HepG2 (cell line): ENCODE data around the gene FNDC10. TPM values are rescaled to one million over a fixed set of nuclear protein-coding genes. Genes with fewer than 3 reads are reported as not detected.

Experiments used
- ARNTL ChIP-seq: sonication (generic); formaldehyde crosslinking; IDR thresholded peaks from 2 replicates; pipeline ENCODE4 v1.4.0; 2020; ENCODE audit warnings: mild to moderate bottlenecking, missing genetic modification reagents
- CCDC6 ChIP-seq: sonication (generic); formaldehyde crosslinking; IDR thresholded peaks from 2 replicates; pipeline ENCODE4 v1.8.1; 2022; ENCODE audit warnings: mild to moderate bottlenecking, missing genetic modification reagents, moderate library complexity
- ETV5 ChIP-seq: IDR thresholded peaks from 2 replicates; pipeline ENCODE4 v1.6.1; 2018; ENCODE audit warnings: missing biosample characterization, missing genetic modification reagents, inconsistent platforms, borderline replicate concordance
- FOXO4 ChIP-seq: sonication (generic); formaldehyde crosslinking; conservative IDR thresholded peaks from 2 replicates; pipeline ENCODE4 v1.8.1; 2023; ENCODE audit warnings: missing genetic modification reagents
- GABPA ChIP-seq, 2 experiments: IDR thresholded peaks; 2 replicates each; pipeline ENCODE4 v1.6.1; 2011 to 2016; ENCODE audit warnings: low read depth in 2 of 2, low read length in 1 of 2, missing biosample characterization in 1 of 2, missing genetic modification characterization in 1 of 2
- GATAD1 ChIP-seq: IDR thresholded peaks from 2 replicates; pipeline ENCODE4 v1.6.1; 2016; ENCODE audit warnings: missing genetic modification reagents, missing compliant biosample characterization
- JARID2 ChIP-seq: sonication (generic); formaldehyde crosslinking; IDR thresholded peaks from 2 replicates; pipeline ENCODE4 v1.8.1; 2023; ENCODE audit warnings: missing genetic modification reagents, inconsistent platforms; ENCODE audit not compliant: insufficient replicate concordance
- KDM5A ChIP-seq: fragments of 200-600 bp; sonication (generic); IDR thresholded peaks from 2 replicates; pipeline ENCODE4 v1.7.0; 2018; ENCODE audit warnings: antibody characterized with exemption, mild to moderate bottlenecking, low read length, borderline replicate concordance
- KLF12 ChIP-seq: sonication (generic); formaldehyde crosslinking; IDR thresholded peaks from 2 replicates; pipeline ENCODE4 v1.4.0; 2020; ENCODE audit warnings: missing genetic modification reagents, borderline replicate concordance
- MAFK ChIP-seq, 2 experiments: IDR thresholded peaks in 1 of 2; conservative IDR thresholded peaks in 1 of 2; 2 replicates each; pipeline ENCODE4 v1.6.1; 2011; ENCODE audit warnings: improper control_type of control experiment in 2 of 2, low read length in 2 of 2
- NCOA2 ChIP-seq: sonication (generic); formaldehyde crosslinking; IDR thresholded peaks from 2 replicates; pipeline ENCODE4 v1.8.0; 2022; ENCODE audit warnings: inconsistent platforms
- ONECUT2 ChIP-seq: sonication (generic); formaldehyde crosslinking; IDR thresholded peaks from 2 replicates; pipeline ENCODE4 v1.4.0; 2020; ENCODE audit warnings: missing genetic modification reagents
- RCOR2 ChIP-seq: IDR thresholded peaks from 2 replicates; pipeline ENCODE4 v1.6.1; 2016; ENCODE audit warnings: missing biosample characterization, missing genetic modification reagents
- SAP130 ChIP-seq: IDR thresholded peaks from 2 replicates; pipeline ENCODE4 v1.6.1; 2016; ENCODE audit warnings: low read depth
- SIN3A ChIP-seq: IDR thresholded peaks from 2 replicates; pipeline ENCODE4 v1.6.1; 2011; ENCODE audit warnings: low read depth, mild to moderate bottlenecking, control low read depth, low read length, borderline replicate concordance
- SRY ChIP-seq: sonication (generic); formaldehyde crosslinking; IDR thresholded peaks from 2 replicates; pipeline ENCODE4 v1.8.0; 2022; ENCODE audit warnings: mild to moderate bottlenecking, missing genetic modification reagents
- TP53 ChIP-seq: sonication (generic); formaldehyde crosslinking; conservative IDR thresholded peaks from 2 replicates; pipeline ENCODE4 v1.4.0; 2020; ENCODE audit warnings: missing genetic modification reagents
- ZFX ChIP-seq: sonication (generic); formaldehyde crosslinking; IDR thresholded peaks from 2 replicates; pipeline ENCODE4 v1.4.0; 2020; ENCODE audit warnings: mild to moderate bottlenecking, low read depth, missing genetic modification reagents, moderate library complexity
- ZMYM2 ChIP-seq: sonication (generic); formaldehyde crosslinking; IDR thresholded peaks from 2 replicates; pipeline ENCODE4 v1.8.0; 2022; ENCODE audit warnings: mild to moderate bottlenecking, missing genetic modification reagents
- ZMYM4 ChIP-seq: sonication (generic); formaldehyde crosslinking; IDR thresholded peaks from 2 replicates; pipeline ENCODE4 v1.8.1; 2023; ENCODE audit warnings: mild to moderate bottlenecking, missing genetic modification reagents
- ZNF274 ChIP-seq: sonication (generic); formaldehyde crosslinking; IDR thresholded peaks from 2 replicates; pipeline ENCODE4 v1.5.1; 2020; ENCODE audit warnings: mild to moderate bottlenecking, missing genetic modification reagents
- ZNF331 ChIP-seq: sonication (generic); formaldehyde crosslinking; IDR thresholded peaks from 2 replicates; pipeline ENCODE4 v1.4.0; 2020; ENCODE audit warnings: missing genetic modification reagents
- ZNF430 ChIP-seq: sonication (generic); formaldehyde crosslinking; IDR thresholded peaks from 2 replicates; pipeline ENCODE4 v1.9.0; 2021; ENCODE audit warnings: mild to moderate bottlenecking, missing genetic modification reagents
- ZNF446 ChIP-seq: sonication (generic); formaldehyde crosslinking; IDR thresholded peaks from 2 replicates; pipeline ENCODE4 v1.5.0; 2020; ENCODE audit warnings: mild to moderate bottlenecking, missing genetic modification reagents
- ZNF556 ChIP-seq: sonication (generic); formaldehyde crosslinking; IDR thresholded peaks from 2 replicates; pipeline ENCODE4 v1.4.0; 2020; ENCODE audit warnings: mild to moderate bottlenecking, missing genetic modification reagents, borderline replicate concordance
- ZNF572 ChIP-seq: sonication (generic); formaldehyde crosslinking; IDR thresholded peaks from 2 replicates; pipeline ENCODE4 v1.5.1; 2020; ENCODE audit warnings: mild to moderate bottlenecking, missing genetic modification reagents
- ZNF75D ChIP-seq: sonication (generic); formaldehyde crosslinking; IDR thresholded peaks from 2 replicates; pipeline ENCODE4 v1.8.1; 2023; ENCODE audit warnings: missing genetic modification reagents, mild to moderate bottlenecking, borderline replicate concordance
- ZNF772 ChIP-seq: sonication (generic); formaldehyde crosslinking; IDR thresholded peaks from 2 replicates; pipeline ENCODE4 v1.5.0; 2020; ENCODE audit warnings: mild to moderate bottlenecking, missing genetic modification reagents
- ZNF784 ChIP-seq: sonication (generic); formaldehyde crosslinking; IDR thresholded peaks from 2 replicates; pipeline ENCODE4 v1.5.1; 2020; ENCODE audit warnings: missing genetic modification reagents, mild to moderate bottlenecking, borderline replicate concordance
- polyA plus RNA-seq, 8 experiments: library from polyadenylated mRNA; depleted of rRNA in 3 of 8; stranded (reverse) in 7 of 8; unstranded in 1 of 8; fragments of >200 nt; fragmentation: Illumina TruSeq in 4 of 8; extraction: Trizol in 4 of 8; gene quantifications; 2 replicates each; pipeline versions ENCODE4 v1.2.1 to v1.2.3, GENCODE V29; 2011 to 2016; ENCODE audit warnings: low read depth in 4 of 8, missing spikeins in 1 of 8, mixed read lengths in 1 of 8; ENCODE audit not compliant: insufficient read depth in 1 of 8
- total RNA-seq, 5 experiments: library from RNA; depleted of rRNA; stranded (reverse); fragments of >200 nt; fragmentation: Illumina TruSeq; extraction: Trizol; gene quantifications; 2 replicates each; pipeline ENCODE4 v1.2.3, GENCODE V29; 2016; ENCODE audit warnings: low read depth in 1 of 5

The FNDC10 gene
- total and polyA plus RNA-seq, 2 of the 13 experiments (the other 11 are each of a cell fraction or from before 2014, with no cell fraction given): 2.2 to 2.5 TPM

- no peak for TF ChIP-seq MAFK (conservative IDR thresholded peaks at IDR 0.05 in 1 of 2, IDR thresholded peaks at IDR 0.05 in 1 of 2; ENCODE audit: low read length in 2 of 2)
- TF ChIP-seq ARNTL (CRISPR knock-in tag): 0 out of 2 replicates have a peak, but pooled peaks have one; percentile 28
- peak; percentile 7; the same call in 1 of the 2 replicates for TF ChIP-seq ZMYM4 (CRISPR knock-in tag)
- TF ChIP-seq ZNF274 (CRISPR knock-in tag): peak; percentile 65
- TF ChIP-seq ETV5 (CRISPR knock-in tag): 0 out of 2 replicates have a peak, but pooled peaks have one; percentile 10
- TF ChIP-seq ZNF572 (CRISPR knock-in tag): no peak
- TF ChIP-seq NCOA2 (CRISPR knock-in tag): no peak
- 0 out of 2 replicates have a peak, but pooled peaks have one; percentile 65 for TF ChIP-seq FOXO4
- TF ChIP-seq SAP130 (CRISPR knock-in tag): peak; percentile 60
- no peak for TF ChIP-seq ZNF784 (CRISPR knock-in tag)
- TF ChIP-seq KLF12: 0 out of 2 replicates have a peak, but pooled peaks have one; percentile 2
- TF ChIP-seq ZNF772 (CRISPR knock-in tag): peak; percentile 53; the same call in 1 of the 2 replicates
- peak; percentile 31; the same call in 1 of the 2 replicates for TF ChIP-seq SIN3A
- no peak for TF ChIP-seq ONECUT2 (CRISPR knock-in tag)
- TF ChIP-seq ZFX: 0 out of 2 replicates have a peak, but pooled peaks have one; percentile 50
- TF ChIP-seq ZNF556 (CRISPR knock-in tag): 0 out of 2 replicates have a peak, but pooled peaks have one; percentile 11
- TF ChIP-seq ZNF75D: no peak
- no peak for TF ChIP-seq ZNF331 (CRISPR knock-in tag)
- TF ChIP-seq ZMYM2 (CRISPR knock-in tag): no peak
- no peak for TF ChIP-seq RCOR2
- TF ChIP-seq SRY: 0 out of 2 replicates have a peak, but pooled peaks have one; percentile 64
- TF ChIP-seq CCDC6 (CRISPR knock-in tag): 0 out of 2 replicates have a peak, but pooled peaks have one; percentile 1
- no peak for TF ChIP-seq TP53 (CRISPR knock-in tag)
- peak; percentile 40; the same call in 1 of the 2 replicates for TF ChIP-seq ZNF446 (CRISPR knock-in tag)
- TF ChIP-seq JARID2: no peak
- TF ChIP-seq GATAD1 (CRISPR knock-in tag): 0 out of 2 replicates have a peak, but pooled peaks have one; percentile 50
- peak; percentile 74; the same call in 1 of the 2 replicates for TF ChIP-seq ZNF430 (CRISPR knock-in tag)
- TF ChIP-seq KDM5A: peak; percentile 20; the same call in 1 of the 2 replicates
- peak; percentile 46 for TF ChIP-seq GABPA (IDR thresholded peaks at IDR 0.05; ENCODE audit: low read depth, low read length)
- TF ChIP-seq GABPA (CRISPR knock-in tag; IDR thresholded peaks at IDR 0.05; ENCODE audit: low read depth): no peak
Observed at GRCh38 chr1:1573843-1574720, 25.9 kb downstream of the FNDC10 start (continued).
